Measurements from ENCODE around the gene PTPRD.

- TF ChIP-seq RCOR1 (IDR thresholded peaks at IDR 0.05; ENCODE audit: borderline replicate concordance in 1 of 2, low read depth in 2 of 2, low read length in 2 of 2) (no peak), FOXM1 (IDR thresholded peaks at IDR 0.05; ENCODE audit: low read depth) (no peak), FOXM1 (CRISPR knock-in tag; IDR thresholded peaks at IDR 0.05; ENCODE audit: low read depth) (no peak), CREB1 (IDR thresholded peaks at IDR 0.05) (no peak), CREB1 (CRISPR knock-in tag; IDR thresholded peaks at IDR 0.05) (no peak), PTBP1 (IDR thresholded peaks at IDR 0.05; ENCODE audit: low read depth, low read length) (no peak), ATF6 (CRISPR knock-in tag; IDR thresholded peaks at IDR 0.05) (no peak), E2F8 (IDR thresholded peaks at IDR 0.05; ENCODE audit: low read depth, partially characterized antibody) (no peak), ZNF217 (CRISPR knock-in tag; IDR thresholded peaks at IDR 0.05) (no peak), CTCF (IDR thresholded peaks at IDR 0.05 in 2 of 3, conservative IDR thresholded peaks at IDR 0.05 in 1 of 3; ENCODE audit: insufficient read depth in 2 of 3, low read depth in 1 of 3, low read length in 3 of 3) (no peak), EZH2 (IDR thresholded peaks at IDR 0.05; ENCODE audit: borderline replicate concordance, low read depth, low read length) (no peak), HNRNPL (IDR thresholded peaks at IDR 0.05; ENCODE audit: low read depth, low read length) (no peak), ZBTB1 (CRISPR knock-in tag; IDR thresholded peaks at IDR 0.05; ENCODE audit: borderline replicate concordance, low read depth) (no peak), POLR2AphosphoS5 (IDR thresholded peaks at IDR 0.05; ENCODE audit: control insufficient read depth, insufficient read depth, low read depth, low read length) (no peak), GABPB1 (CRISPR knock-in tag; IDR thresholded peaks at IDR 0.05) (no peak)
These were observed 603.4 kb downstream of the PTPRD start for GRCh38 chr9:10009401-10009800.
